AG09319 (cell line): ENCODE results near the gene SPRED2.

Experiments used
- DNase-seq: peaks from one replicate; pipeline ENCODE4 v3.0.0-alpha.2; 2010; ENCODE audit warnings: low read depth; ENCODE audit errors: extremely low read depth
- TF ChIP-seq, protein P1 (sequence below): IDR thresholded peaks from 2 replicates; pipeline ENCODE4 v1.5.1; 2011; ENCODE audit warnings: low read depth, mild to moderate bottlenecking, inconsistent platforms, low read length, moderate library complexity

SPRED2 gene

DNA sequence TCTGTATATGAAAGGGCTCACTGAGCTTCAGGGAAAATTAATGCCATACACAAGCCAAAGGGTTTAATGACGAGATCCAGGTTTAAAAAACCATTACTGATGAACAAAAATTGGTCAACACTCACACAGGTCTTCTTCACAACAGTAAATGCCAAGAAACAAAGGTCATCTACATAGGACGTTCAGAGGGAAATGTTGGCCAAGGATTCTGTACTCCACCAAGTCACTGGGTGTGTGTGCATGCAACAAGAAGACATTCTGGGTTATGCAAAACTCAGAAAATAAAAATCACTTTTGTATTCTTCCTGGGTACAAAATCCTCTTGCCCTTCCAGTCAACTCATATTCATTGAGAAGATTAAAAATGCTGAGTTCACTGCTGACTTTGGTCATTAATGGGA, 126.5 kb downstream of the SPRED2 start:
- DNase-seq: no peak
- TF ChIP-seq, protein P1, sequence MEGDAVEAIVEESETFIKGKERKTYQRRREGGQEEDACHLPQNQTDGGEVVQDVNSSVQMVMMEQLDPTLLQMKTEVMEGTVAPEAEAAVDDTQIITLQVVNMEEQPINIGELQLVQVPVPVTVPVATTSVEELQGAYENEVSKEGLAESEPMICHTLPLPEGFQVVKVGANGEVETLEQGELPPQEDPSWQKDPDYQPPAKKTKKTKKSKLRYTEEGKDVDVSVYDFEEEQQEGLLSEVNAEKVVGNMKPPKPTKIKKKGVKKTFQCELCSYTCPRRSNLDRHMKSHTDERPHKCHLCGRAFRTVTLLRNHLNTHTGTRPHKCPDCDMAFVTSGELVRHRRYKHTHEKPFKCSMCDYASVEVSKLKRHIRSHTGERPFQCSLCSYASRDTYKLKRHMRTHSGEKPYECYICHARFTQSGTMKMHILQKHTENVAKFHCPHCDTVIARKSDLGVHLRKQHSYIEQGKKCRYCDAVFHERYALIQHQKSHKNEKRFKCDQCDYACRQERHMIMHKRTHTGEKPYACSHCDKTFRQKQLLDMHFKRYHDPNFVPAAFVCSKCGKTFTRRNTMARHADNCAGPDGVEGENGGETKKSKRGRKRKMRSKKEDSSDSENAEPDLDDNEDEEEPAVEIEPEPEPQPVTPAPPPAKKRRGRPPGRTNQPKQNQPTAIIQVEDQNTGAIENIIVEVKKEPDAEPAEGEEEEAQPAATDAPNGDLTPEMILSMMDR: no peak

DNA sequence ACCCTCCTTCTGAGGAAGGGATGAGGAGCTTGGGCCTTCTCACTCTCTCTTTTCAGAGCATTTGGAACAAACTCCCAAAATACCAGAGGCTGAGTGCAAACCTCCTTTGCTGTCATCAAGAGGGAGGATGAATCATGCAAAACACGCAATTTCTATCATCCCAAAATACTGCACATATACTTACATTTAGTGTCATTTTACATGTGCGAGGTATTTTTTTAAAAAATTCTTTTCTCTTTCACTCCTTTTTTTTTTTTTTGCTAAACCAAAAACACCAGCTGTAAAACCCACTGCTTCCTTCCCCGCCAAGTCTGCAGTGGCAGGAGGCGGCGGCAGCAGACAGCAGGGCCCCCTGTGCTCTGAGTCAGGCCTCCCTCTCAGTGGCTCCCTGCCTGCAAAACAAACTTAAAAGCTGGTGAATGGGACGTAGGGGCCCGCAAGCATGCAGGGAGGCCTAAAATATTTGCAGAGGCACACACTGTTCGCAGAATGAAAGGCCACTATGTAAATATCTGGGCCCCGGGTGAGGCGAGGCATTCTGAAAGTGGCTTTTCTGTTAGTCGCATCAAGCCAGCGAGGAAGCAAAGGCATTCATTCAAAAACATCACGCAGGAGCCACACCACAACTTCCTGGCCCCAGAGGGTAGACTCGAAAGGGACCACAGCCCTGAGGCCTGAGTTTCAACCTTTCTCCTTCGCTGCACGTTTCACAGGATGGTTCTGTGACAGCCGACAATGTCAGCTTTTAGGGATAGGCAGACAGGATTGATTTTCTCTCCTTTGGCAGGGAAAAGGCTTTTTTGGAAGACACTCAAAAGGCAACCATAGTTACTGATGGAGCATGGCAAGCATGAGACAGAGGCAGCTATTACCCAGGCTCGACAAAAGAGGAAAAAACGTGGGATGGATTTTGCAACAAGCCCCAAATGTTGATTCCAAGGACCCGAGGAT, 131.4 kb downstream of the SPRED2 start:
- peak; percentile 74 for DNase-seq

DNA sequence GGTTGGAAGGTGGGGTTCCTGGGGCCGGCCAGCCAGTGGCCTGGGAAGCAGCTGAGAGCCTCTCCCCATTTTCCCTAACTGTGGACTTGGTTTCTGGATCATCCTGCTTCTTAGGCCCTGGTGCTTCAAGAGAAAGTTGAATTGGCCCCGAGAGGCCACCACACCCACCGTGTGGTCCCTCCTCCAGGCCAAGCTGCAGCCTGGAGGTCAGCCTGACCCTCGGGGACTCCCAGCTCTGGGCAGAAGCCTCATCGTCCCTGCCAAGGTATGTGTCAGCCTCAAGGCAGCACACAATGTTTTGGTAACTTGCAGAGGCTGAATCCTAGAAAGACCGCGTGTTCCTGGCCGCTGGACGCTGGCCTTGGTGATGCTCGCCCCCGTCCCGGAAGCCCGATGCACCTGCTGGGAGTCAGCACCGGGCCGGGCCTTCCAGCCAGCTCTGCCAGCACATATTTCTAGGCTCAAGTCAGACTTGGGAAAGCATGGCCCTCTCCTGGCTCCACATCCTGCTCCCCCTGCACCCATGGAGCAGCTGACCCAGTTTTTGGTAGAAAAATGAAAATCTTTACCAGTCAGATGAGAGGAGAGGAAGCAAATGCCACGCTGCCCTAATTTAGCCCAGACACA, 132.2 kb downstream of the SPRED2 start:
- DNase-seq: peak; percentile 24
- TF ChIP-seq, protein P1: no peak

More for the DNA sequence above, 131.4 kb downstream of the SPRED2 start:
- TF ChIP-seq, protein P1: no peak

DNA sequence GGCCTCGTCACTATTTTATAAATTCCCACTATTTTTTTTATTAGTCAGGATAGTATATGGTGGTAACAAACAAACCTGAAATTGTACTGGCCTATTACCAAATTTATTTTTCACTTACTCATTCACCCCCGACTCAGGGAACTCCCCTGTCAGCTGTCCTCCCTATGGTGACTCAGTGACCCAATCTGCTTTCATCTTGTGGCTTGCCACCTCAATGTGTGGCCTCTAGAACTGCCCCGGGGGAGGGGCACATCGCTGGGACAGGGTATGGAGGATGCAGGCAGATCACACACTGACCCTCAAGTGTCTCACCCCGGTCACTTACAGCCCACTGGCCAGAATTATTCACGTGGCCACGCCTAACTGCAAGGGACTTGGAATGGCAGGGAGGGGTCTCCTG, 133.2 kb downstream of the SPRED2 start:
- TF ChIP-seq, protein P1: no peak
- DNase-seq: no peak

GRCh38 chr2:65298089-65298488, 134.3 kb downstream of the SPRED2 start:
- no peak for DNase-seq
- TF ChIP-seq, protein P1: no peak

DNA sequence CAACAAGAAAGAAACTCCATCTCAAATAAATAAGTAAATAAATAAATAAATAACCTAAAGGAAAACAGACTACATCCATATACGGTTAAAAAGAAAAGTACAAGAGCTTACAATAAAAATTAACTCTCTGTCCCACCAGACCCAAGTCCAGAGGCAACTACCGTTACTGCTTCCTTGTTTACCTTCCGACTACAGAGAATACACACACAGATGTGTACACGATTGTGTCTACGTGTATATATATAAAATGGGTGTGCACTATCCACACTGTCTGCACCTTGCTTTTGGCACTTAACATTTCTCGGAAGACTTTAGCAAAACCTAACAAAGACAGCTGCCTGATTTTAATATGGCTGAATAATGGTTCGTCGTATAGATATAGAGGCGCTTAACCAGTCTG, 134.9 kb downstream of the SPRED2 start:
- TF ChIP-seq, protein P1: no peak
- DNase-seq: no peak

GRCh38 chr2:65296971-65297370, 135.4 kb downstream of the SPRED2 start:
- TF ChIP-seq, protein P1: no peak
- DNase-seq: no peak
